Spleen (tissue), 11 donors: ENCODE results near the gene AGPAT3. TPM values are rescaled to one million over a fixed set of nuclear protein-coding genes. Genes with fewer than 3 reads are reported as not detected.
A peak's percentile ranks its signal among the peaks of the same experiment; 100 is the strongest.

ENCODE experiments used
- DNase-seq: peaks from one replicate; pipeline ENCODE4 v3.0.0-alpha.2; 2020
- H3K27ac ChIP-seq, 8 donors: fragments of 200-600 bp; sonication (generic) in 7 of 8; 1 replicate in 4 of 8; 2 replicates in 4 of 8; pipeline versions ENCODE4 v1.5.0 to v1.8.0; 2016 to 2021; ENCODE audit warnings: inconsistent platforms in 4 of 8, mild to moderate bottlenecking in 4 of 8, moderate library complexity in 1 of 8
- H3K27me3 ChIP-seq, 7 donors: fragments of 200-600 bp; sonication (generic) in 6 of 7; replicated peaks in 1 of 7; 1 replicate in 4 of 7; 2 replicates in 3 of 7; pipeline versions ENCODE4 v1.5.0 to v1.8.0; 2016 to 2021; ENCODE audit warnings: inconsistent platforms in 3 of 7, mild to moderate bottlenecking in 1 of 7
- H3K36me3 ChIP-seq, 6 donors: fragments of 200-600 bp; sonication (generic) in 5 of 6; 1 replicate in 4 of 6; 2 replicates in 2 of 6; pipeline versions ENCODE4 v1.5.0 to v1.8.0; 2016 to 2021; ENCODE audit warnings: inconsistent platforms in 2 of 6
- H3K4me1 ChIP-seq, 6 donors: fragments of 200-600 bp; sonication (generic) in 5 of 6; 1 replicate in 3 of 6; 2 replicates in 3 of 6; pipeline versions ENCODE4 v1.5.0 to v1.8.0; 2016 to 2021; ENCODE audit warnings: inconsistent platforms in 3 of 6
- H3K4me3 ChIP-seq, 8 donors: fragments of 200-600 bp; sonication (generic) in 7 of 8; 1 replicate in 4 of 8; 2 replicates in 4 of 8; pipeline versions ENCODE4 v1.5.0 to v1.8.0; 2016 to 2021; ENCODE audit warnings: inconsistent platforms in 4 of 8, mild to moderate bottlenecking in 4 of 8, moderate library complexity in 2 of 8
- H3K9me3 ChIP-seq, 8 donors: fragments of 200-600 bp; sonication (generic) in 7 of 8; 1 replicate in 4 of 8; 2 replicates in 4 of 8; pipeline versions ENCODE4 v1.5.0 to v1.8.0; 2016 to 2021; ENCODE audit warnings: inconsistent platforms in 4 of 8
- CTCF ChIP-seq, 11 experiments: fragments of 200-600 bp in 7 of 11; fragments of 450-650 bp in 4 of 11; sonication (generic) in 4 of 11; IDR thresholded peaks in 8 of 11; conservative IDR thresholded peaks in 3 of 11; 1 replicate in 7 of 11; 2 replicates in 4 of 11; pipeline versions ENCODE4 v1.4.0 to v1.8.0; 2016 to 2021; ENCODE audit warnings: antibody characterized with exemption in 11 of 11, inconsistent platforms in 4 of 11, mild to moderate bottlenecking in 1 of 11
- POLR2A ChIP-seq, 3 donors: fragments of 450-650 bp; IDR thresholded peaks; one replicate each; pipeline ENCODE4 v1.5.1; 2017; ENCODE audit warnings: antibody characterized with exemption in 3 of 3, mild to moderate bottlenecking in 1 of 3
- POLR2AphosphoS5 ChIP-seq, 3 donors: sonication (generic); formaldehyde crosslinking; IDR thresholded peaks; one replicate each; pipeline ENCODE4 v1.5.1; 2017; ENCODE audit warnings: antibody characterized with exemption in 3 of 3
- WGBS, 5 donors: extraction: QIAGEN DNeasy Blood & Tissue Kit in 3 of 5; methylation state at CpG; one replicate each; pipeline versions ENCODE4 v1.1.5 to v1.1.7; 2013 to 2018; 5-methylcytosine and 5-hydroxymethylcytosine counted together
- intact Hi-C: fragments of 100-400 bp; cut with DNase I; formaldehyde crosslinking; loops from one replicate; pipeline ENCODE4 v1.15.0; 2023; ENCODE audit warnings: low total_unique reads
- polyA plus RNA-seq, 3 donors: library from polyadenylated mRNA; stranded (reverse); fragments of 200-250 nt; gene quantifications; one replicate each; pipeline ENCODE4 v1.2.1, GENCODE V29; 2013
- total RNA-seq, 7 donors: library from RNA; depleted of rRNA in 3 of 7; stranded (reverse); fragments of >200 nt in 3 of 7; fragmentation: NEBNext Ultra II Directional in 4 of 7; extraction: Animal tissue kit (Norgen Biotek cat#: 25700) in 4 of 7; gene quantifications; one replicate each; pipeline versions ENCODE4 v1.1.0 to v1.2.1, GENCODE V29; 2016 to 2021
- donor health status: healthy with polysubstance abuse.
- donor health status: DM: no; HTN: no; CAD: no; lungs with moderate emphysema.
- donor health status: DM: no; HTN: no; CAD: no.
- donor health status: Bipolar disorder and iron deficiency.
- donor health status: healthy.
- donor health status: DM: no; HTN: no; CAD: no.
- donor health status: DM: yes; HTN: yes; CAD: no.

AGPAT3 gene
- total and polyA plus RNA-seq, 10 donors, result 6.9 to 92.0 (median 56.0) TPM

GRCh38 chr21:43981151-43981870 is 116.3 kb downstream of the AGPAT3 start:
- no peak overlapping the region for H3K4me3 ChIP-seq
- DNase-seq, result no peak
- peaks cover 3 to 39% (median 20%) of the 10 kb centered on the region in 6 donors for H3K4me1 ChIP-seq
- TF ChIP-seq POLR2A (IDR thresholded peaks at IDR 0.05), result no peak
- peak in 1 of 3 donors; percentile 49 for TF ChIP-seq POLR2AphosphoS5 (IDR thresholded peaks at IDR 0.05)
- peaks cover 0 to 73% (median 37%) of the 10 kb centered on the region in 6 donors for H3K36me3 ChIP-seq
- H3K27ac ChIP-seq, result no peak overlapping the region
- intact Hi-C loops, result no loop called here
- WGBS, 5 donors, result 87 to 94% (median 90%) methylated on average over 19 to 26 of the region's 26 CpGs
- no peaks in the 10 kb centered on the region for H3K27me3 ChIP-seq
- H3K9me3 ChIP-seq, result no peaks in the 10 kb centered on the region

- 86 to 90% (median 87%) methylated on average over 9 to 13 of the region's 13 CpGs for WGBS, 5 donors
- DNase-seq, result no peak
- H3K4me3 ChIP-seq, result no peak overlapping the region
- H3K27me3 ChIP-seq, result no peaks in the 10 kb centered on the region
- TF ChIP-seq POLR2AphosphoS5 (IDR thresholded peaks at IDR 0.05) (peak in 1 of 3 donors; percentile 33), CTCF (IDR thresholded peaks at IDR 0.05 in 8 of 11, conservative IDR thresholded peaks at IDR 0.05 in 3 of 11) (no peak), POLR2A (IDR thresholded peaks at IDR 0.05) (no peak)
- peaks cover 3 to 44% (median 20%) of the 10 kb centered on the region in 6 donors for H3K4me1 ChIP-seq
- no peak overlapping the region for H3K27ac ChIP-seq
- H3K9me3 ChIP-seq, result no peaks in the 10 kb centered on the region
- intact Hi-C loops, result no loop called here
- H3K36me3 ChIP-seq, result peaks cover 0 to 73% (median 37%) of the 10 kb centered on the region in 6 donors
These were observed 116.8 kb downstream of the AGPAT3 start for GRCh38 chr21:43981871-43982210.

- 85 to 94% (median 93%) methylated on average over 32 of the region's 32 CpGs for WGBS, 5 donors
- no peaks in the 10 kb centered on the region for H3K9me3 ChIP-seq
- H3K4me3 ChIP-seq, result no peak overlapping the region
- peak overlapping the region in 5 of 8 donors; percentile 27 to 49 (median 45) for H3K27ac ChIP-seq
- H3K27me3 ChIP-seq, result no peaks in the 10 kb centered on the region
- peaks cover 0 to 68% (median 34%) of the 10 kb centered on the region in 6 donors for H3K36me3 ChIP-seq
- DNase-seq, result no peak
- TF ChIP-seq POLR2A (IDR thresholded peaks at IDR 0.05), result no peak
- TF ChIP-seq POLR2AphosphoS5 (IDR thresholded peaks at IDR 0.05), result no peak
- no peak for TF ChIP-seq CTCF (IDR thresholded peaks at IDR 0.05 in 8 of 11, conservative IDR thresholded peaks at IDR 0.05 in 3 of 11)
- H3K4me1 ChIP-seq, result peaks cover 3 to 46% (median 20%) of the 10 kb centered on the region in 6 donors
- intact Hi-C loops, result no loop called here
These were observed 117.6 kb downstream of the AGPAT3 start for GRCh38 chr21:43982489-43983078.

GRCh38 chr21:43983390-43983789 is 118.4 kb downstream of the AGPAT3 start:
- Histone ChIP-seq H3K4me1 (peaks cover 3 to 46% (median 20%) of the 10 kb centered on the region in 6 donors), H3K27ac (peak overlapping the region in 5 of 8 donors; percentile 27 to 49 (median 45)), H3K36me3 (peaks cover 0 to 60% (median 29%) of the 10 kb centered on the region in 6 donors), H3K27me3 (no peaks in the 10 kb centered on the region), H3K4me3 (no peak overlapping the region), H3K9me3 (no peaks in the 10 kb centered on the region)
- intact Hi-C loops, result no loop called here
- TF ChIP-seq CTCF (IDR thresholded peaks at IDR 0.05 in 8 of 11, conservative IDR thresholded peaks at IDR 0.05 in 3 of 11) (no peak), POLR2AphosphoS5 (IDR thresholded peaks at IDR 0.05) (peak in 2 of 3 donors; percentile 30 to 64), POLR2A (IDR thresholded peaks at IDR 0.05) (no peak)
- 73 to 77% (median 75%) methylated on average over 9 to 17 of the region's 17 CpGs for WGBS, 5 donors
- DNase-seq, result peak; percentile 78
